K562 (cell line): ENCODE results near the gene HEXD. TPM values are rescaled to one million over a fixed set of nuclear protein-coding genes. Genes with fewer than 3 reads are reported as not detected.

Experiments
- ARID4B ChIP-seq: sonication (generic); formaldehyde crosslinking; IDR thresholded peaks from 2 replicates; pipeline ENCODE4 v1.8.0; 2022; ENCODE audit warnings: mild to moderate bottlenecking, missing genetic modification reagents
- CEBPG ChIP-seq, 3 experiments: fragments of 200-800 bp in 1 of 3; sonication (Bioruptor generic) in 1 of 3; sonication (generic) in 1 of 3; formaldehyde crosslinking in 1 of 3; IDR thresholded peaks in 2 of 3; conservative IDR thresholded peaks in 1 of 3; 2 replicates each; pipeline versions ENCODE4 v1.6.1 to v1.8.0; 2016 to 2022; ENCODE audit warnings: missing compliant biosample characterization in 2 of 3, missing genetic modification characterization in 2 of 3, mild to moderate bottlenecking in 1 of 3, missing genetic modification reagents in 1 of 3
- E2F1 ChIP-seq: sonication (generic); formaldehyde crosslinking; IDR thresholded peaks from 2 replicates; pipeline ENCODE4 v1.8.1; 2023; ENCODE audit warnings: mild to moderate bottlenecking, missing genetic modification reagents, moderate library complexity
- E2F3 ChIP-seq: fragments of 250-450 bp; sonication (Bioruptor Pico); IDR thresholded peaks from 2 replicates; pipeline ENCODE4 v1.4.0; 2020; ENCODE audit warnings: mild to moderate bottlenecking
- ERF ChIP-seq: fragments of 450-650 bp; formaldehyde crosslinking; IDR thresholded peaks from 2 replicates; pipeline ENCODE4 v1.4.0; 2020; ENCODE audit warnings: mild to moderate bottlenecking, mixed read lengths
- FOXA3 ChIP-seq, 2 experiments: fragments of 450-650 bp in 1 of 2; sonication (generic) in 1 of 2; formaldehyde crosslinking; IDR thresholded peaks in 1 of 2; conservative IDR thresholded peaks in 1 of 2; 2 replicates each; pipeline versions ENCODE4 v1.4.0 to v1.8.0; 2020 to 2022; ENCODE audit warnings: mild to moderate bottlenecking in 2 of 2, missing genetic modification reagents in 1 of 2
- POLR2B ChIP-seq: fragments of 450-650 bp; IDR thresholded peaks from 2 replicates; pipeline ENCODE4 v1.6.1; 2018; ENCODE audit warnings: low read depth; ENCODE audit not compliant: partially characterized antibody
- SIN3A ChIP-seq, 2 experiments: fragments of 150-350 bp in 1 of 2; IDR thresholded peaks; 2 replicates each; pipeline ENCODE4 v1.6.1; 2011 to 2016; ENCODE audit warnings: borderline replicate concordance in 2 of 2, low read depth in 2 of 2, low read length in 2 of 2, mild to moderate bottlenecking in 2 of 2, moderate library complexity in 2 of 2; ENCODE audit not compliant: control insufficient read depth in 1 of 2
- TBP ChIP-seq: optimal IDR thresholded peaks from 2 replicates; pipeline ENCODE3; 2011; ENCODE audit warnings: low read depth, low read length, improper control_type of control experiment
- ZBTB33 ChIP-seq: sonication (generic); formaldehyde crosslinking; IDR thresholded peaks from 2 replicates; pipeline ENCODE4 v1.8.1; 2023; ENCODE audit warnings: mild to moderate bottlenecking, missing genetic modification reagents
- ZNF316 ChIP-seq: fragments of 450-650 bp; IDR thresholded peaks from 2 replicates; pipeline ENCODE4 v1.6.1; 2016
- ZNF592 ChIP-seq: fragments of 450-650 bp; IDR thresholded peaks from 2 replicates; pipeline ENCODE4 v1.6.1; 2017; ENCODE audit warnings: antibody characterized with exemption, mild to moderate bottlenecking
- ZNF764 ChIP-seq: fragments of 250-450 bp; sonication (Bioruptor Pico); IDR thresholded peaks from 2 replicates; pipeline ENCODE4 v1.4.0; 2020; ENCODE audit warnings: low read depth, mild to moderate bottlenecking, moderate library complexity
- polyA plus RNA-seq, 8 experiments: library from polyadenylated mRNA; depleted of rRNA in 4 of 8; stranded (reverse) in 5 of 8; unstranded in 3 of 8; fragments of >200 nt; fragmentation: Nextera tagmentation in 2 of 8; fragmentation: Illumina TruSeq in 1 of 8; extraction: Ambion mirVana in 2 of 8; extraction: Trizol in 1 of 8; gene quantifications; 2 replicates each; pipeline versions ENCODE4 v1.2.1 to v1.2.3, GENCODE V29; 2011 to 2014; ENCODE audit warnings: inconsistent platforms in 1 of 8, missing spikeins in 1 of 8
- total RNA-seq, 7 experiments: library from RNA; depleted of rRNA in 6 of 7; stranded (reverse); fragments of >200 nt in 6 of 7; fragmentation: Illumina TruSeq in 2 of 7; extraction: Trizol in 2 of 7; gene quantifications; 2 replicates each; pipeline versions ENCODE4 v1.2.1 to v1.2.3, GENCODE V29; 2011 to 2021; ENCODE audit warnings: low replicate concordance in 1 of 7

HEXD gene
- total and polyA plus RNA-seq, 9 of the 15 experiments (the other 6 are each of a cell fraction or from before 2014, with no cell fraction given) = 1.0 to 25.3 (median 10.0) TPM

GRCh38 chr17:82450357-82451106 lies 32.4 kb downstream of the HEXD start, which contains the start of gene CYBC1 (continued):
- TF ChIP-seq ZNF592 (0 out of 2 replicates have a peak, but pooled peaks have one; percentile 16), TBP (peak; percentile 60), ZNF764 (CRISPR knock-in tag) (no peak), ERF (CRISPR knock-in tag) (0 out of 2 replicates have a peak, but pooled peaks have one; percentile 54), E2F3 (CRISPR knock-in tag) (peak; percentile 50; the same call in 1 of the 2 replicates), POLR2B (peak; percentile 58), ZBTB33 (0 out of 2 replicates have a peak, but pooled peaks have one; percentile 10), E2F1 (CRISPR knock-in tag) (peak; percentile 88), SIN3A (IDR thresholded peaks at IDR 0.05; ENCODE audit: borderline replicate concordance in 2 of 2, control insufficient read depth in 1 of 2, low read depth in 2 of 2, low read length in 2 of 2) (peak; percentile 52 to 80; a peak in 3 of 4 replicates), FOXA3 (CRISPR knock-in tag; conservative IDR thresholded peaks at IDR 0.05 in 1 of 2, IDR thresholded peaks at IDR 0.05 in 1 of 2) (0 out of 4 replicates have a peak, but pooled peaks of 1 of the 2 experiments have one; percentile 39), ZNF316 (no peak), ARID4B (CRISPR knock-in tag) (peak; percentile 92), CEBPG (CRISPR knock-in tag; IDR thresholded peaks at IDR 0.05) (peak; percentile 45; the same call in 1 of the 2 replicates), CEBPG (tag; conservative IDR thresholded peaks at IDR 0.05 in 1 of 2, IDR thresholded peaks at IDR 0.05 in 1 of 2) (no peak)
